Fibroblast of gingiva (primary cell): Measurements from ENCODE around the gene TEX52.
A peak's percentile ranks its signal among the peaks of the same experiment; 100 is the strongest.
"Not testable (repeated sequence)": the region's sequence is repeated elsewhere in the genome, so short reads cannot be mapped to it uniquely, and the experiment has no call there.

Source experiments
- DNase-seq: peaks from one replicate; pipeline ENCODE4 v3.0.0-alpha.2; 2011; ENCODE audit warnings: low read depth

Gene TEX52

DNA sequence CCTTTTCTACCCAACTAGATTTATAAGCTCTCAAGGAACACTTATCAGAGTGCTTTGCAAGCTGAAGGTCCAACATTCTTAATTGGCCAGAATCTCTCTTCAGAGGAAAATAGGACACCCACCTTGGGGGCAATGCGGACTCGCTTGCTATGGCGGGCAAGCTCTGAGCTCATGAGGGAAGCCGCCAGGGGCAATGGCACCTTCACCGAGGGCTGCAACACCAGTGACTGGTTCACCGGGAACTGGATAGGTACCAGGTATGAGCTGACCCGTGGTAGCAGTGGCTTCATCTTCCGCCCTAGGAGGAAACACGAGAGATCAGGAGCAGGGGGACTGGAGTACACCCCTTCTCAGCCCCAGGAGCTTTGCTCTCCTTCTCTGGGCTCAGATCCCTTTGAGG, 7.4 kb upstream of the TEX52 start:
- DNase-seq, result no peak

- DNase-seq, result not testable (repeated sequence)
Measured at GRCh38 chr12:2863402-2863801, 6.6 kb upstream of the TEX52 start.

GRCh38 chr12:2862876-2863275, 6.0 kb upstream of the TEX52 start:
- DNase-seq, result no peak

DNA sequence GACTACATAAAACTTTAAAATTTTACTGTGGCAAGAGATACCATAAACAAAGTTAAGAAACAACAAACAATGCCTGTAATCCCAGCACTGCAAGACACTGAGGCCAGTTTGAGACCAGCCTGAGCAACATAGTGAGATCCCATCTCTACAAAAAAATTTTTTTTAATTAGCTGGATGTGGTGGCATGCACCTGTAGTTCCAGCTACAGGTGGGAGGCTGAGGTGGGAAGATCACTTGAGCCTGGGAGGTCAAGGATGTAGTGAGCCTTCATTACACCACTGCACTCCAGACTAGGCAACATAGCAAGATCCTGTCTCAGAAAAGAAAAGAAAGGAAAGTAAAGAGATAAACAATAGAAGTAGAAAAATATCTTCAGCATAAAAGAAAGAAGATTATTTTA, 3.3 kb upstream of the TEX52 start:
- DNase-seq, result no peak

DNA sequence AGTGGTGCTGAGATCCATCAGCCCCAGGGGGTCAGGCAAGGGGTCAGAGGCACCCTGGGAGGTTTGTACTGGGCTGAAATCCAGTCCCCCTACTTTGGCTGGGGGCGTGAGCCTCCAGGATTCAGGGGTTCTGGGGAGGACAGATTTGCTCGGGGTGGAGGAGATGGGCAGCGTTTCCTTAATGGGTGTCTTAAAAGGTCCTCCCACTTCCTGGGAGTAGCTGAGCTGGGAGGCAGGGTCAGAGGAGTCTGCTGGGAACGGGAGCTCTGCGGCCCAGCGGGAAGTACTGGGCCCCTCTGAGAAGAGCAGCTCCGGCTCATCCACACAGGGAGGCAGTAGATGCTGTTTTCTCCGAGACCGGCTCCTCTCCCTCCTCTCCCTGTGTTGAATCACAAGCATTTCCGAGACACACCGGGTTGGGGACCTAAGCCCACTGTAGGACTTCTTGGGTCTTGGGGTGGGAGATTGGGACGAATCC, 2.1 kb upstream of the TEX52 start:
- DNase-seq, result no peak

- no peak for DNase-seq
Measured at GRCh38 chr12:2858334-2858733, 1.5 kb upstream of the TEX52 start.

GRCh38 chr12:2857576-2857975, 737 bp upstream of the TEX52 start:
- DNase-seq, result no peak

- DNase-seq, result no peak
Measured at GRCh38 chr12:2856051-2856450, 788 bp downstream of the TEX52 start.

GRCh38 chr12:2855546-2855945, 1.3 kb downstream of the TEX52 start:
- no peak for DNase-seq

DNA sequence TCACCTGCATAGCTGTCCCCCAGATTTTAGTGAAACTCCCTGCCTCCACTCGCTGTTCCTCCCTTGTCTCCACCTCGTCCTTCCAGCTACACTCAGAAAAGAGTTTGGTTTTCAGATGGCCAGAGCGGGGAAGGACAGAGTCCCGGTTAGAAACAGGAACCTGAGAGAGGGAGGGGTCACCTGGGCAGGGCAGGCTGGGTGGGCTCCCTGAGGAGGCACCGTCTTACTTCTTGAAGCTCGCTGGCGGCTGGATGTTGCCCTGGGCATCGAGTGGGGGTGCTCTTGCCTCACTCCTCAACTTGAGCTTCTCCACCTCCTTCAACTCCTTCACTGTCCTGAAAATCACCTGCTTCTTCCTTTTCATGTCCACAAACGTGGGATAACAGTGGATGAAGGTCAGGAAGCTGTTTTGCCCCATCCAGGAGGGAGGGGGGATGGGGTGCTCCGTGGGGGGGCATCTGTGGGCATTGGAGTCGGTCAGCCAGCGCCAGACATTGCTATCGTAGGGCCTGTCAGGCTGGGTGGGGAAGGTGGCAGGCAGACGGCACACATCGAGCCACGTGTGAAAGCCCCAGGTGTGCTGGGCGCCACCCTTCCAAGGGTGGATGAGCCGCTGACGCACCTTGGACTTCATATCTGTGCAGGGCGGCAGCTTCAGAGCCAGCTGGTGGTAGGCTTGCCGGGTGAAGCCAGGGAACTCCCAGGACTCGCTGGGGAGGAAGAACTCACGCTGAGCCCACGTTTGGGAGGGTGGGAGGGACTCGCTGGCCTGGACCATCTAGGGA, 2.0 kb downstream of the TEX52 start:
- DNase-seq, result no peak

DNA sequence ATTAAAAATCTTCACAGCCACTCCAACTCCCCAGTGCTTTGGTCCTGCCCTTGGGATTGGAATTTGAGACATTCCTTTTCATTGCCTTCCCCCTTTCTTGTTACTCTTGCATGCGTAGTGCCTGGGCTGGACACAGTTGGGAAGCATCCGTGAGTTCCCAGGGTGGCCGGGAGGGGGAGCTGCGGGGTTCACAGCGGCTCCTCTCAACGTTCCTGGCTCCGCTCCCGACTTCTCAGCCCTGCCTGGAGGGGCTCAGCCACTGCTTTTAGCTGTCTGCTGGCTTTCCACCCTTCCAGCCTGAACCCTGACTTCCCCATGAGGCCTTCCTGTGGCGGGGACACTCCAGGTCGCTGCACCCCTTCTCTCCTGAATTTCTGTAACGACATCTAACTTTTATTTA, 3.2 kb downstream of the TEX52 start:
- DNase-seq, result peak; percentile 68

DNA sequence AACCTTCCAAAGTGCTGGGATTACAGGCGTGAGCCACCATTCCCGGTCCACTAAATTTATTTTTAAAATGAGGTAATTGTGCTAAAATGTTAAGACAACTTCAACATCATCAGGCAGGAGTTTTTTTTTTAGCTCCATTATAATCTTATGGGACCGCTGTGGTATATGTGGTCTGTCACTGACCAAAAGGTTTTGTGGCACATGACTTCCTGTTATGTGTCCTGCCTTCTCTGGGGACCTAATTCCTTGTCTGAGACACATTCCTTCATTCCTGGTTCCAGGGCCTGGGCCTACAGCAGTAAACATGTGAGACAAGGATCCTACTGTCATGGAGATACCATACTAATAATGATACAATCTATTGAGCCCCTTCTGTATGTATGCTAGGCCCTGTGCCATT, 4.9 kb downstream of the TEX52 start:
- DNase-seq, result no peak

- DNase-seq, result peak; percentile 47
Measured at GRCh38 chr12:2845280-2845679, 11.6 kb downstream of the TEX52 start.

DNA sequence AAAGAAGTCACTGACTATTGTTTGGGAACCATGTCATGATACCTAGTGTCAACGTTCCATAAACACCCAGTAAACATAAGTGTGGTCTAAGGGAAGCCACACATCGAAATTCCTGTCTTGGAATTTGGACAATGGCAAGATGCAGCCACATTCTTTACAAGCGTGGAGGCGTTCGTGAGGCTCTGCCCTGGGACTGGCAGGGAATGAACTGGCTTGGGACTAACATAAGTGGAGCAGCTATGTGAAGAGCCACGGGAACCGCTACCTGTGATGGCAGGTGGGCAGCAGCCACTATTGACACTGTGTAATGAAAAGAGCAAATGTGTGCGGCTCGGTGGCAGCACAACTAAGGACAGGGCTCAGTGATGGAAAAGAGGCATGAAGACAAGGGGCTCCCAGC, 12.1 kb downstream of the TEX52 start:
- no peak for DNase-seq

GRCh38 chr12:2842948-2843347, 13.9 kb downstream of the TEX52 start:
- no peak for DNase-seq

DNA sequence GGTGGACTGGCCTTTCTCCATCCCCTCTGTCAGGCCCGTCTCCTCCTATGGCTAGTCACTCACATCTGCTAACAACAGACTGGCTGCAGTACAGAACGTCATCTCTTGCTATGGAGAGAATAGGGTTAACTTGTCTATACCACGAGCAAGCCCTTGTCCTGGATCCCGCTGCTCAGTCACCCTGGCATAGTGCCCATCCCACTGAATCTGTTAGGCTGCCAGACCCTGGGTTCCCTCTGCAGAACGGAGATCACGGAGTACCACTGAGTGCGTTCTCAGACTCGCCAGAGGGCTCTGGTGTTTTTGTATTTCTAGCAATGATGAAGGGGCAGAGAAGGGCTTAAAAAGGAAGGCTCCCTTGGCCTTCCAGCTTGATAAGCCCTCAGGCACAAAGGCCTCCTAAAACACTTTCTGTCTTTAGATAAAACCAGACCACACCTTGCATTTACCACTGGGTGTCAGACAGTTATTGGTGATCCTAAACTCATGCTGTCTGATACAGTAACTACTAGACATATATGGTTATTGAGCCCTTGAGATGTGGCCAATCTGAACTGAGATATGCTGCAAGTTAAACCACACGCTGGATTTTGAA, 15.7 kb downstream of the TEX52 start:
- DNase-seq, result no peak

GRCh38 chr12:2836574-2836973, 20.3 kb downstream of the TEX52 start:
- no peak for DNase-seq

- DNase-seq, result no peak
Measured at GRCh38 chr12:2835691-2836403, 21.0 kb downstream of the TEX52 start.

DNA sequence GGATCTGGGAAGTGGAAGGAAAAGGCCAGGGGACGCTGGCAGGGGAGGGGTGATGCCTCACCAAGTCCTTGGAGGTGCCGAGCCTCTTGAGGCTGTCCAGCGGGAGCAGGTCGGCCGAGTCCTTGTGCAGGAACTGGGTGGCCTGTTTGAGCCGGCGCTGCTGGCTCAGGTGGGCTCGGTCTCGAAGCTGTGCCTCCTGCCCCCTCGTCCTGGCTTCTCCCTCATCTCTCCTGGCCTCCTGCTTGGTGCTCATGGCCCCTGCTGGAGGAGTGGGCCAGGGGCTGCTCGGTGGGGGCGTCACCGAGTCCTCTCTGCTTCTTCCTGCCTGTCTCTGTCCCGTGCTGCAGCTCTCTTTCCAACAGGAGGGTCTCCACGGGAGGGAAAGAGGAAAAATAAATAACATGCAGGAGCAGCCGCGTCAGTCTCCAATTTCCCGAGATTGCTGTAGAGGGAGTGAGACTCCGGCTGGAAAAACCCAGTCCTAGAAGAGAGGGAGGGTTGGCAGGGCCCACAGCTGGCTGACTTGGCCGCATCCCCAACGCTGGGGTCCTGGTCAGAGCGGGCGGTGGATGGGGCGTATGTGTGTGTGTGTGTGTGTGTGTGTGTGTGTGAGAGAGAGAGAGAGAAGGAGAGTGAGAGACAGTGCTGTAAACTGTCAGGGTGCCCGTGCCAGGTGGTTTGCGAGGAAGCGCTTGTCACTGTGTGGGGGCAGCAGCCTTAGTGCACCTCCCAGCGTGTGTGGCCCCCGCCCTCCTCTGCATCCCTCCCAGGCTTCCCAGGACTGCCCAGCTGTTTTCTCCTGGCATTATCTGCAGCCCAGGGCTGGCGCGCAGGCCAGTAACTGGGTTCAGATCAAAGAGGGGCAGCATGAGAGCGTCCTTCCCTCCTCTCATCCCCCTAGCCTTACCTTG, 22.0 kb downstream of the TEX52 start, which contains the start of gene NRIP2:
Gene NRIP2, minus strand, starts transcription at position 455 of the 911 bp plus-strand sequence. Its CDS starts 52 bp downstream, at position 403.
- DNase-seq, result peak; percentile 33

GRCh38 chr12:2833810-2834209, 23.0 kb downstream of the TEX52 start:
- DNase-seq, result no peak

GRCh38 chr12:2833327-2833726, 23.5 kb downstream of the TEX52 start:
- no peak for DNase-seq

DNA sequence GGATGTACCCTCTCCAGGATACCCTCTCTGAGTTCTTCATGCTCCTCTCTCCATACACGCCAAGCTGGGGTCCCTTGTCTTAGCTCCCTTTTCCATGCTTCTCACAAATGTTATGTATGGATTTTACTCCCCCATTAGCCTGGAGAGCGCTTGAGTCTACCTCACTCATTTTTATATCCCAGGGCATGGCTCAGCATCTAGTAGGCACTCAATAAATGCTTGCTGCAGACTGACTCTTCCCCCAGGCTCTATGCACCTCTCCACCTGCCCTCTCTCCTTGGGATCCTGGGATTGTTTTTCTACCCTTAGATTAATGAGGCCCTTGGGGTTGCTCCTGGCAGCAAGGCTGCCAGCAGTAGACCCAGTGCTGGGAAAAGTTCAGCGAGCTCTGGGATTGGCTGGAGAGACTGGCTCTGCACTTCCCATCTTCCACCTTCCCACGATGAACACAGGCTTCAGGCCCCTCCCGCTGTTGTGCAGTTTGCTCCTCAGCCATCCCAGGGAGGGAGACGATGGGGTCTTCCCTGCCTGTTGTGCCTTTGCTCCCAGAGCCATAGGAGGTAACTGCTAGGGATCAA, 24.2 kb downstream of the TEX52 start:
- DNase-seq, result no peak
